GM18873 (cell line): ENCODE results near the gene BEST1.

Experiments used
- ATAC-seq: cut with Tn5 transposase; IDR thresholded peaks from one replicate; pipeline ENCODE4 v1.9.1; 2021; ENCODE audit warnings: mild to moderate bottlenecking, moderate library complexity, moderate number of reproducible peaks; ENCODE audit not compliant: unreplicated experiment, low FRiP score

BEST1 gene

GRCh38 chr11:61950035-61950547 lies at the start of gene BEST1:
Gene BEST1 (plus strand): TSS chr11:61950351. CDS start chr11:61951807, 1,456 bp downstream.
- ATAC-seq, result no peak

GRCh38 chr11:61901397-61901796 lies 48.8 kb upstream of the BEST1 start:
- ATAC-seq, result no peak

- no peak for ATAC-seq
These were observed 47.8 kb upstream of the BEST1 start for GRCh38 chr11:61902313-61902712.

- no peak for ATAC-seq
These were observed 46.3 kb upstream of the BEST1 start for GRCh38 chr11:61903845-61904244.

- ATAC-seq, result no peak
These were observed 45.6 kb upstream of the BEST1 start for GRCh38 chr11:61904539-61905048.

GRCh38 chr11:61905067-61905696 lies 45.0 kb upstream of the BEST1 start:
- ATAC-seq, result no peak

- no peak for ATAC-seq
These were observed 44.2 kb upstream of the BEST1 start for GRCh38 chr11:61905801-61906521.

- ATAC-seq, result no peak
These were observed 43.6 kb upstream of the BEST1 start for GRCh38 chr11:61906522-61906909.

- ATAC-seq, result no peak
These were observed 42.9 kb upstream of the BEST1 start for GRCh38 chr11:61907282-61907681.

- no peak for ATAC-seq
These were observed 42.1 kb upstream of the BEST1 start for GRCh38 chr11:61907871-61908729.

- ATAC-seq, result no peak
These were observed 41.3 kb upstream of the BEST1 start for GRCh38 chr11:61908730-61909316.

- no peak for ATAC-seq
These were observed 39.7 kb upstream of the BEST1 start for GRCh38 chr11:61910187-61911127.

- ATAC-seq, result no peak
These were observed 38.9 kb upstream of the BEST1 start for GRCh38 chr11:61911128-61911700.

GRCh38 chr11:61911701-61912529 lies 38.2 kb upstream of the BEST1 start:
- ATAC-seq, result no peak

GRCh38 chr11:61912530-61912898 lies 37.6 kb upstream of the BEST1 start:
- ATAC-seq, result no peak

GRCh38 chr11:61912991-61913698 lies 37.0 kb upstream of the BEST1 start:
- ATAC-seq, result no peak

- ATAC-seq, result no peak
These were observed 36.3 kb upstream of the BEST1 start for GRCh38 chr11:61913699-61914395.
